ENCODE data around the gene SLC16A2.

Gene SLC16A2

DNA sequence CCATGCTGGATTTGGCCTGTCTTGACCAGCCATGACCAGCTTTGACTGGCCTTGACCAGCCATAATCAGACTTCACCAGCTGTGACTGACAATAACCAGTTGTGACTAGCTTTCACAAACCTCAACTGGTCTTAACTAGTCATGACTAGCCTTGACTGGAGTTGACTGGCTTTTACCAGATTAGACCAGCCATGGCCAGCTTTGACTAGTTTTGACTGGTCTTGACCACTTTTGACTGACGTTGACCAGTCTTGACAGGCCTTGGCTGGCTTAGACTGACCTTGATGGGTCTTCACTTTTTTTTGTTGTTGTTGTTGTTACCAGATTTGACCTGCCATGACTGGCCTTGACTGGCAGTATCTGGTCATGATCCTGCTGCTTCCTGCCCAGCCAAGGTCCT is 125.7 kb downstream of the SLC16A2 start:
- Histone ChIP-seq H3K27ac (ENCODE audit: insufficient read depth, low read length, poor library complexity, severe bottlenecking) (no peak overlapping the region), H3K4me1 (ENCODE audit: control insufficient read depth, insufficient read depth, low read length, poor library complexity, severe bottlenecking) (no peaks in the 10 kb centered on the region), H3K27me3 (replicated peaks; ENCODE audit: control insufficient read depth, insufficient read depth, low read length, poor library complexity, severe bottlenecking) (no peaks in the 10 kb centered on the region), H3K9me3 (ENCODE audit: control insufficient read depth, low read length) (no peaks in the 10 kb centered on the region), H3K4me3 (ENCODE audit: insufficient read depth, low read depth, low read length, poor library complexity, severe bottlenecking) (no peak overlapping the region), H3K36me3 (ENCODE audit: control insufficient read depth, insufficient read depth, low read length) (no peaks in the 10 kb centered on the region)
- DNase-seq = no peak

DNA sequence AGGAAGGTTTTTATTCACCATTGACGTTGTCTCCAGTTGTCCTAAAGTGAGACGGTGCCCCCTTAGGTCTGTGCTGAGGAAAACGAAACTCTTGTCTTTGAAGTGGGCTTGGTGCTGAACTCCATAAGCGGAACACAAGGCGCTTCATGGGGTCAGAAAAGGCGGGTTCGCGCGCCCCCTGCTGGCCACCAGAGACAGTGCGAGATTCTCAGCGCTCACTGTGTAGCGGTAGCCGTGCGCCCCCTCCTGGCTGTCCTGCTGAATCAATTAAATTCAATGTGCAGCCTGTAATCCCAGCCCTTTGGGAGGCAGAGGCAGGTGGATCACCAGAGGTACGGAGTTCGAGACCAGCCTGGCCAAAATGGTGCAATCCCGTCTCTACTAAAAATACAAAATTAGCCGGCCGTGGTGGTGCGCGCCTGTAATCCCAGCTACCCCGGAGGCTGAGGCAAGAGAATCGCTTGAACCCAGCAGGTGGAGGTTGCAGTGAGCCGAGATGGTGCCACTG is 129.1 kb downstream of the SLC16A2 start:
- Histone ChIP-seq H3K36me3 (ENCODE audit: control insufficient read depth, insufficient read depth, low read length) (no peaks in the 10 kb centered on the region), H3K9me3 (ENCODE audit: control insufficient read depth, low read length) (no peaks in the 10 kb centered on the region), H3K4me3 (ENCODE audit: insufficient read depth, low read depth, low read length, poor library complexity, severe bottlenecking) (peak overlapping the region; percentile 37), H3K27ac (ENCODE audit: insufficient read depth, low read length, poor library complexity, severe bottlenecking) (no peak overlapping the region), H3K27me3 (replicated peaks; ENCODE audit: control insufficient read depth, insufficient read depth, low read length, poor library complexity, severe bottlenecking) (no peaks in the 10 kb centered on the region), H3K4me1 (ENCODE audit: control insufficient read depth, insufficient read depth, low read length, poor library complexity, severe bottlenecking) (no peaks in the 10 kb centered on the region)
- peak; percentile 67 to 75 (median 68) for DNase-seq

DNA sequence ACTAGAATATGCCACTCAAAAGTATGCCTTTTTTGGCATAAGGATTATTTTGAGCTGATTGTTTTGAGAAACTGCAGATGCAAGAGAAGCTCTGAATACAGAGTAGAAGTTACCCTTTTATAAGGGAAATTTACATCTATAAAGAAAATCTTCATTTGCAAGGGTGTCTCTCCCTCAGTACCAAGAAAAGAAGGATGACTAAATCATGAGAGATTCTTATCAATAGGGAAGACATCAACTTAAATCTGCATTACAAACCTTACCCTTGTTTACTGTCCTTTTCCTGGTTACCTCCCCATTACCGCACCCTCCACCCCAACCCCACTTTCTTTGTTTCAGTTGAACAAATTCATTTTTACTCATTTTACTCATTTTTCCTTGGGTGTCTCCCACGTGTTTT is 130.6 kb downstream of the SLC16A2 start:
- H3K4me3 ChIP-seq (ENCODE audit: insufficient read depth, low read depth, low read length, poor library complexity, severe bottlenecking) = no peak overlapping the region
- H3K36me3 ChIP-seq (ENCODE audit: control insufficient read depth, insufficient read depth, low read length) = no peaks in the 10 kb centered on the region
- no peak for DNase-seq
- H3K27me3 ChIP-seq (replicated peaks; ENCODE audit: control insufficient read depth, insufficient read depth, low read length, poor library complexity, severe bottlenecking) = no peaks in the 10 kb centered on the region
- H3K4me1 ChIP-seq (ENCODE audit: control insufficient read depth, insufficient read depth, low read length, poor library complexity, severe bottlenecking) = no peaks in the 10 kb centered on the region
- H3K9me3 ChIP-seq (ENCODE audit: control insufficient read depth, low read length) = no peaks in the 10 kb centered on the region
- no peak overlapping the region for H3K27ac ChIP-seq (ENCODE audit: insufficient read depth, low read length, poor library complexity, severe bottlenecking)

DNA sequence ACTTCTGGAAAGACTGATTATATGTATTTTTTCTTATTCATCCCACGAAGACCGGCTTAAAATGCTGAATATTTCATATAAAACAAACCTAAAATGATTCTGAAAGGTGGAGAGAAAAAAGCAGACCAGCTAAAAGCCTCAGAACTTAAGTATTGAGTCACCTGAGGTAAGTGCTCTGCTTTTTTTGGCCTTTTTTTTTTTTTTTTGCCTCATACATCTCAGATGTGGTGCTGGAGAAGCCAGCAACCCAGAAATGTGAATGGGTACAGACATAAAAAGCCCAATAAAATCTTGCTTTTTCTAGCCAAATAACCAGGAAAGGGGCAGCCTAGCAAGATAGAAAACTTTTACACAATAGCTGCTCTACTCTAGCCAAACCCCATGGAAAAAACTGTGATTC is 136.1 kb downstream of the SLC16A2 start:
- Histone ChIP-seq H3K27me3 (replicated peaks; ENCODE audit: control insufficient read depth, insufficient read depth, low read length, poor library complexity, severe bottlenecking) (no peaks in the 10 kb centered on the region), H3K27ac (ENCODE audit: insufficient read depth, low read length, poor library complexity, severe bottlenecking) (no peak overlapping the region), H3K36me3 (ENCODE audit: control insufficient read depth, insufficient read depth, low read length) (no peaks in the 10 kb centered on the region), H3K4me3 (ENCODE audit: insufficient read depth, low read depth, low read length, poor library complexity, severe bottlenecking) (no peak overlapping the region), H3K4me1 (ENCODE audit: control insufficient read depth, insufficient read depth, low read length, poor library complexity, severe bottlenecking) (no peaks in the 10 kb centered on the region), H3K9me3 (ENCODE audit: control insufficient read depth, low read length) (no peaks in the 10 kb centered on the region)
- no peak for DNase-seq

DNA sequence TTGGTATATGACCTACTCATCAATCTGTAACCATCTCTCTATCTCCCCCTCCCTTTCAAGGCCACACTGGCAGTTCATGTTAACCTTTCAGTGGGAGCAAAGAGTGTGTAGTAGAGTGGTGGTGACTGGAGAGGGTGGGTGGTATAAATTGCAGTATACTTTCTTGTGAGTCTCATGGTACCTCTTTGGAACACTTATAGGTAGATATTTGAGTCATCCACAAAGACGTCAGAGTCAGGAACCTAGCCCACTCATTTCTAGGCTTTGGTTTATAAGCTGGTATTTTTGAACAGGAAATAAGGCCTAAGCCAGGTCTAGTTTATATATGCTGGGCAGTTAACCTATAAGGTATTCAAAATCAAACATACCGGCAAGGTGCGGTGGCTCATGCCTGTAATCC is 156.8 kb downstream of the SLC16A2 start:
- Histone ChIP-seq H3K4me1 (ENCODE audit: control insufficient read depth, insufficient read depth, low read length, poor library complexity, severe bottlenecking) (no peaks in the 10 kb centered on the region), H3K36me3 (ENCODE audit: control insufficient read depth, insufficient read depth, low read length) (no peaks in the 10 kb centered on the region), H3K9me3 (ENCODE audit: control insufficient read depth, low read length) (no peaks in the 10 kb centered on the region), H3K27me3 (replicated peaks; ENCODE audit: control insufficient read depth, insufficient read depth, low read length, poor library complexity, severe bottlenecking) (no peaks in the 10 kb centered on the region), H3K4me3 (ENCODE audit: insufficient read depth, low read depth, low read length, poor library complexity, severe bottlenecking) (no peak overlapping the region), H3K27ac (ENCODE audit: insufficient read depth, low read length, poor library complexity, severe bottlenecking) (no peak overlapping the region)
- DNase-seq = no peak

DNA sequence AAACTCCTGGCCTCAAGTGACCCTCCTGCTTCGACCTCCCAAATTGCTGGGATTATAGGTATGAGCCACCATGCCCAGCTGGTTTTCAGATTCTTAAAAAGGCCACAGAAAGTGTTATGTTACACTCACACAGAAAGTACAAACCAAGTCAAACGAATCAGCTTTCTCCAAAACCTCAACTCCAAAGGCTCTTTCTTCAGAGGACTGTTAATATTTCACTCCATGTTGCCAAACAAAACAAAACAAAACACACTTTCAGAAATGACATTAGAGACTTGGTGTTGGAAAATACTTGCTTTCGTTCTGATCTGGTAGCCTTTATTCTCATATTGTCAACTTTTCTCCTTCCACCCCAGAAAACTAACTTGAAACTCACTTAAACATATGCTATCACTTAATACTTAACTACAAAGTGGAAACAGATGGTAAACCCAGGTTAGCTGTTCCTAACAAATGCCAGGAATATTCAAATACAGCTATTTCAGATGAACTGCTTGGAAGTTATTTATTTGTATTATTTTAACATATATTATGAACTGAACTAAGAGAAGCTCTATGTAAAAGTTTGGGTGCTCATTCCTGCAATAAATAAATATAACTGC is 158.4 kb downstream of the SLC16A2 start:
- H3K27me3 ChIP-seq (replicated peaks; ENCODE audit: control insufficient read depth, insufficient read depth, low read length, poor library complexity, severe bottlenecking) = no peaks in the 10 kb centered on the region
- H3K9me3 ChIP-seq (ENCODE audit: control insufficient read depth, low read length) = no peaks in the 10 kb centered on the region
- H3K27ac ChIP-seq (ENCODE audit: insufficient read depth, low read length, poor library complexity, severe bottlenecking) = no peak overlapping the region
- no peak overlapping the region for H3K4me3 ChIP-seq (ENCODE audit: insufficient read depth, low read depth, low read length, poor library complexity, severe bottlenecking)
- no peak for DNase-seq
- no peaks in the 10 kb centered on the region for H3K36me3 ChIP-seq (ENCODE audit: control insufficient read depth, insufficient read depth, low read length)
- no peaks in the 10 kb centered on the region for H3K4me1 ChIP-seq (ENCODE audit: control insufficient read depth, insufficient read depth, low read length, poor library complexity, severe bottlenecking)
